Mononuclear cell (primary cell): ENCODE results near the gene ROCK1. TPM values are rescaled to one million over a fixed set of nuclear protein-coding genes. Genes with fewer than 3 reads are reported as not detected.

Experiments
- H3K27me3 ChIP-seq: 2 replicates; pipeline ENCODE4 v1.6.0; 2011; ENCODE audit warnings: low read length, control low read depth; ENCODE audit not compliant: insufficient read depth
- H3K4me1 ChIP-seq: 2 replicates; pipeline ENCODE4 v1.5.1; 2011; ENCODE audit warnings: mild to moderate bottlenecking, low read length, control low read depth; ENCODE audit not compliant: insufficient read depth
- H3K4me3 ChIP-seq: 2 replicates; pipeline ENCODE4 v1.5.1; 2011; ENCODE audit warnings: mild to moderate bottlenecking, low read length, moderate library complexity
- H3K9me3 ChIP-seq: 2 replicates; pipeline ENCODE4 v1.5.1; 2011; ENCODE audit warnings: low read depth, mild to moderate bottlenecking, control low read depth, low read length
- total RNA-seq: library from RNA; depleted of rRNA; stranded (reverse); fragments of >200 nt; gene quantifications from one replicate; pipeline ENCODE4 v1.2.3, GENCODE V29; 2012

Gene ROCK1
- total RNA-seq, 1 donor: 147 TPM

- H3K9me3 ChIP-seq: no peaks in the 10 kb centered on the region
- H3K4me3 ChIP-seq: no peak overlapping the region
- H3K27me3 ChIP-seq: no peaks in the 10 kb centered on the region
- H3K4me1 ChIP-seq: peaks cover 15% of the 10 kb centered on the region
These were observed 4.2 kb upstream of the ROCK1 start for GRCh38 chr18:21115519-21116411.

- H3K4me1 ChIP-seq: peaks cover 25% of the 10 kb centered on the region
- H3K4me3 ChIP-seq: peak overlapping the region; percentile 72
- no peaks in the 10 kb centered on the region for H3K27me3 ChIP-seq
- no peaks in the 10 kb centered on the region for H3K9me3 ChIP-seq
These were observed 1.0 kb upstream of the ROCK1 start for GRCh38 chr18:21112543-21113105.

- Histone ChIP-seq H3K9me3 (no peaks in the 10 kb centered on the region), H3K4me1 (peaks cover 26% of the 10 kb centered on the region), H3K4me3 (peak overlapping the region; percentile 72), H3K27me3 (no peaks in the 10 kb centered on the region)
These were observed 494 bp upstream of the ROCK1 start for GRCh38 chr18:21112140-21112473.

- H3K4me1 ChIP-seq: peaks cover 38% of the 10 kb centered on the region
These were observed 784 bp downstream of the ROCK1 start for GRCh38 chr18:21110713-21111345.

GRCh38 chr18:21109936-21110712 lies 1.5 kb downstream of the ROCK1 start:
- Histone ChIP-seq H3K4me3 (peak overlapping the region; percentile 95), H3K9me3 (no peaks in the 10 kb centered on the region), H3K4me1 (peaks cover 39% of the 10 kb centered on the region), H3K27me3 (no peaks in the 10 kb centered on the region)

More at GRCh38 chr18:21110713-21111345, 784 bp downstream of the ROCK1 start:
- Histone ChIP-seq H3K27me3 (no peaks in the 10 kb centered on the region), H3K9me3 (no peaks in the 10 kb centered on the region), H3K4me3 (peak overlapping the region; percentile 95)

GRCh38 chr18:21105936-21106335 lies 5.7 kb downstream of the ROCK1 start:
- peaks cover 47% of the 10 kb centered on the region for H3K4me1 ChIP-seq
- no peaks in the 10 kb centered on the region for H3K27me3 ChIP-seq
- no peak overlapping the region for H3K4me3 ChIP-seq
- no peaks in the 10 kb centered on the region for H3K9me3 ChIP-seq

- H3K4me3 ChIP-seq: no peak overlapping the region
- H3K27me3 ChIP-seq: no peaks in the 10 kb centered on the region
- H3K4me1 ChIP-seq: peaks cover 38% of the 10 kb centered on the region
- H3K9me3 ChIP-seq: no peaks in the 10 kb centered on the region
These were observed 10.4 kb downstream of the ROCK1 start for GRCh38 chr18:21101172-21101571.

- Histone ChIP-seq H3K9me3 (no peaks in the 10 kb centered on the region), H3K4me3 (no peak overlapping the region), H3K4me1 (peaks cover 34% of the 10 kb centered on the region), H3K27me3 (no peaks in the 10 kb centered on the region)
These were observed 10.9 kb downstream of the ROCK1 start for GRCh38 chr18:21100678-21101077.

- Histone ChIP-seq H3K27me3 (no peaks in the 10 kb centered on the region), H3K4me3 (no peak overlapping the region), H3K4me1 (peaks cover 34% of the 10 kb centered on the region), H3K9me3 (no peaks in the 10 kb centered on the region)
These were observed 11.5 kb downstream of the ROCK1 start for GRCh38 chr18:21100146-21100545.

GRCh38 chr18:21099442-21099841 lies 12.2 kb downstream of the ROCK1 start:
- H3K27me3 ChIP-seq: no peaks in the 10 kb centered on the region
- H3K4me1 ChIP-seq: peaks cover 37% of the 10 kb centered on the region
- H3K9me3 ChIP-seq: no peaks in the 10 kb centered on the region
- H3K4me3 ChIP-seq: no peak overlapping the region

- H3K4me1 ChIP-seq: peaks cover 29% of the 10 kb centered on the region
- no peaks in the 10 kb centered on the region for H3K27me3 ChIP-seq
- no peak overlapping the region for H3K4me3 ChIP-seq
- no peaks in the 10 kb centered on the region for H3K9me3 ChIP-seq
These were observed 14.9 kb downstream of the ROCK1 start for GRCh38 chr18:21096760-21097159.

- no peaks in the 10 kb centered on the region for H3K9me3 ChIP-seq
- H3K4me1 ChIP-seq: peaks cover 15% of the 10 kb centered on the region
- H3K4me3 ChIP-seq: no peak overlapping the region
- H3K27me3 ChIP-seq: no peaks in the 10 kb centered on the region
These were observed 18.5 kb downstream of the ROCK1 start for GRCh38 chr18:21093133-21093532.

- Histone ChIP-seq H3K9me3 (no peaks in the 10 kb centered on the region), H3K27me3 (no peaks in the 10 kb centered on the region), H3K4me1 (peaks cover 12% of the 10 kb centered on the region), H3K4me3 (no peak overlapping the region)
These were observed 20.9 kb downstream of the ROCK1 start for GRCh38 chr18:21090680-21091079.

- no peaks in the 10 kb centered on the region for H3K27me3 ChIP-seq
- H3K4me1 ChIP-seq: peaks cover 4% of the 10 kb centered on the region
- H3K4me3 ChIP-seq: no peak overlapping the region
- H3K9me3 ChIP-seq: no peaks in the 10 kb centered on the region
These were observed 25.9 kb downstream of the ROCK1 start for GRCh38 chr18:21085579-21086166.
